ENCODE measurements around the gene SNAI1.

DNA sequence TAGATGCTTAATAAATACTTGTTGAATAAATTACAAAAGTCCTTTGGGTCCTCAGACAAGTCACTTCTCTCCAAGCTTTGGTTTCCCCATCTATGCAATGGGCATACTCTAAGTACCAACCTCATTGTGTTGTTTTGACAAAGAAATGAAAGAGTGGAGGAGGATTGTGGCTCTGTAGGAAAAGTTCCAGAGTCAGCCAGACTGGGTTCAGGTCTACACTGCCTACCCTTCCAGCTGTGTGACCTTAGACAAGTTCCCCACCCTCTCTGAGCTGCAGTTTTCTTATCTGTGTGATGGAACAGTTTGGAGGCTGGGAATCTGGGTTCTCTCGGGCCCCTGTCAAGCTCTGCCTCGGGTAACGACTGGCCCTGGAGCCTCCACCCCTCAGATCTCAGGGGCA is 53.9 kb downstream of the SNAI1 start:
- TF ChIP-seq FOXM1 (IDR thresholded peaks at IDR 0.05; ENCODE audit: borderline replicate concordance, low read depth) (no peak), RAD21 (IDR thresholded peaks at IDR 0.05; ENCODE audit: low read depth) (no peak), TEAD4 (IDR thresholded peaks at IDR 0.05) (no peak), YY1 (IDR thresholded peaks at IDR 0.05; ENCODE audit: low read depth) (no peak), EP300 (IDR thresholded peaks at IDR 0.05; ENCODE audit: borderline replicate concordance) (no peak), CEBPB (IDR thresholded peaks at IDR 0.05) (no peak), TAF1 (IDR thresholded peaks at IDR 0.05; ENCODE audit: low read depth) (no peak), TCF12 (IDR thresholded peaks at IDR 0.05; ENCODE audit: low read depth) (no peak), CREB1 (IDR thresholded peaks at IDR 0.05; ENCODE audit: low read depth) (no peak)
- TF ChIP-seq, protein P1, sequence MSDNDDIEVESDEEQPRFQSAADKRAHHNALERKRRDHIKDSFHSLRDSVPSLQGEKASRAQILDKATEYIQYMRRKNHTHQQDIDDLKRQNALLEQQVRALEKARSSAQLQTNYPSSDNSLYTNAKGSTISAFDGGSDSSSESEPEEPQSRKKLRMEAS (IDR thresholded peaks at IDR 0.05): no peak
- TF ChIP-seq, protein P2, sequence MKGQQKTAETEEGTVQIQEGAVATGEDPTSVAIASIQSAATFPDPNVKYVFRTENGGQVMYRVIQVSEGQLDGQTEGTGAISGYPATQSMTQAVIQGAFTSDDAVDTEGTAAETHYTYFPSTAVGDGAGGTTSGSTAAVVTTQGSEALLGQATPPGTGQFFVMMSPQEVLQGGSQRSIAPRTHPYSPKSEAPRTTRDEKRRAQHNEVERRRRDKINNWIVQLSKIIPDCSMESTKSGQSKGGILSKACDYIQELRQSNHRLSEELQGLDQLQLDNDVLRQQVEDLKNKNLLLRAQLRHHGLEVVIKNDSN (IDR thresholded peaks at IDR 0.05): no peak
- TF ChIP-seq, protein P3, sequence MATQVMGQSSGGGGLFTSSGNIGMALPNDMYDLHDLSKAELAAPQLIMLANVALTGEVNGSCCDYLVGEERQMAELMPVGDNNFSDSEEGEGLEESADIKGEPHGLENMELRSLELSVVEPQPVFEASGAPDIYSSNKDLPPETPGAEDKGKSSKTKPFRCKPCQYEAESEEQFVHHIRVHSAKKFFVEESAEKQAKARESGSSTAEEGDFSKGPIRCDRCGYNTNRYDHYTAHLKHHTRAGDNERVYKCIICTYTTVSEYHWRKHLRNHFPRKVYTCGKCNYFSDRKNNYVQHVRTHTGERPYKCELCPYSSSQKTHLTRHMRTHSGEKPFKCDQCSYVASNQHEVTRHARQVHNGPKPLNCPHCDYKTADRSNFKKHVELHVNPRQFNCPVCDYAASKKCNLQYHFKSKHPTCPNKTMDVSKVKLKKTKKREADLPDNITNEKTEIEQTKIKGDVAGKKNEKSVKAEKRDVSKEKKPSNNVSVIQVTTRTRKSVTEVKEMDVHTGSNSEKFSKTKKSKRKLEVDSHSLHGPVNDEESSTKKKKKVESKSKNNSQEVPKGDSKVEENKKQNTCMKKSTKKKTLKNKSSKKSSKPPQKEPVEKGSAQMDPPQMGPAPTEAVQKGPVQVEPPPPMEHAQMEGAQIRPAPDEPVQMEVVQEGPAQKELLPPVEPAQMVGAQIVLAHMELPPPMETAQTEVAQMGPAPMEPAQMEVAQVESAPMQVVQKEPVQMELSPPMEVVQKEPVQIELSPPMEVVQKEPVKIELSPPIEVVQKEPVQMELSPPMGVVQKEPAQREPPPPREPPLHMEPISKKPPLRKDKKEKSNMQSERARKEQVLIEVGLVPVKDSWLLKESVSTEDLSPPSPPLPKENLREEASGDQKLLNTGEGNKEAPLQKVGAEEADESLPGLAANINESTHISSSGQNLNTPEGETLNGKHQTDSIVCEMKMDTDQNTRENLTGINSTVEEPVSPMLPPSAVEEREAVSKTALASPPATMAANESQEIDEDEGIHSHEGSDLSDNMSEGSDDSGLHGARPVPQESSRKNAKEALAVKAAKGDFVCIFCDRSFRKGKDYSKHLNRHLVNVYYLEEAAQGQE (IDR thresholded peaks at IDR 0.05; ENCODE audit: low read depth): no peak
